ENCODE data around the gene PTPN4.

The PTPN4 gene

GRCh38 chr2:120029672-120030640, 270.2 kb downstream of the PTPN4 start:
- DNase-seq, result no peak

GRCh38 chr2:120032297-120032696, 272.6 kb downstream of the PTPN4 start:
- DNase-seq, result no peak

All from DMS79 (cell line).